Brain microvascular endothelial cell (primary cell): ENCODE data around the gene CIBAR2.

Source experiments
- DNase-seq: peaks from one replicate; pipeline ENCODE4 v3.0.0-alpha.2; 2020
- H3K27ac ChIP-seq: fragments of 250-450 bp; sonication (Bioruptor Pico); 2 replicates; pipeline ENCODE4 v1.5.1; 2020; ENCODE audit warnings: mild to moderate bottlenecking, moderate library complexity
- H3K27me3 ChIP-seq: fragments of 250-450 bp; sonication (Bioruptor Pico); replicated peaks from 2 replicates; pipeline ENCODE4 v1.5.1; 2020; ENCODE audit warnings: mild to moderate bottlenecking
- H3K36me3 ChIP-seq: fragments of 250-450 bp; sonication (Bioruptor Pico); replicated peaks from 2 replicates; pipeline ENCODE4 v1.5.1; 2020; ENCODE audit warnings: mild to moderate bottlenecking
- H3K4me3 ChIP-seq: 2 replicates; pipeline ENCODE4 v1.5.1; 2011; ENCODE audit warnings: low read depth, mild to moderate bottlenecking, control low read depth, low read length, moderate library complexity
- CTCF ChIP-seq: IDR thresholded peaks from 2 replicates; pipeline ENCODE4 v1.5.1; 2011; ENCODE audit warnings: low read depth, mild to moderate bottlenecking, moderate library complexity, low read length, control low read depth, inconsistent platforms; ENCODE audit errors: missing control alignments
- in situ Hi-C: cut with HindIII; loops from 2 replicates; pipeline ENCODE4 v1.10.0; 2017; ENCODE audit warnings: low sequenced_read_pairs, low pct_ligation_motif_present

CIBAR2 gene

DNA sequence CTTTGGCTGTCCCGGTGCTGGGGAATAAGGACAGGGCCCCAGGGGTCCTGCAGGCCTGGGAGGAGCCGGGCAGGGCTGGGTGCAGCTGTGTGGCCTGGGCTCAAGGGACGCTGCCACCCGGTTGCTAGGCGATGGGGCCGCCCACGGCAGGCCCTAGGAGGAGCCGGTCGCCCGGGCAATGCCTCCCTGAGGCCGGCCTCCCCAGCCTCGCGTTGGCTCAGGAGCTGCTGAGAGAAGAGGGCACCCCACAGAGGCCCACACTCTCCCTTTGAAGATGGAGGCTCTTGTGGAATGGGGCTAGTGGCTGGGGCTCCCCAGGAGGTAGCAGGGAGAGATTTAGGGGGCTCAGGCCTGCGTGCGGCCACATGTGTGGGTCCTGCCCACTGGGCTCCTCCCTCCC lies at the start of gene CIBAR2:
Gene CIBAR2 (minus strand): TSS at position 109 of the 400 bp plus-strand sequence. CDS start 120 bp downstream, outside the sequence.
- Histone ChIP-seq H3K36me3 (no peaks in the 10 kb centered on the region), H3K27me3 (no peaks in the 10 kb centered on the region), H3K27ac (no peak within 1 kb of the TSS), H3K4me3 (no peak within 1 kb of the TSS)
- TF ChIP-seq CTCF: no peak
- in situ Hi-C loops: no loop called here
- DNase-seq: no peak

DNA sequence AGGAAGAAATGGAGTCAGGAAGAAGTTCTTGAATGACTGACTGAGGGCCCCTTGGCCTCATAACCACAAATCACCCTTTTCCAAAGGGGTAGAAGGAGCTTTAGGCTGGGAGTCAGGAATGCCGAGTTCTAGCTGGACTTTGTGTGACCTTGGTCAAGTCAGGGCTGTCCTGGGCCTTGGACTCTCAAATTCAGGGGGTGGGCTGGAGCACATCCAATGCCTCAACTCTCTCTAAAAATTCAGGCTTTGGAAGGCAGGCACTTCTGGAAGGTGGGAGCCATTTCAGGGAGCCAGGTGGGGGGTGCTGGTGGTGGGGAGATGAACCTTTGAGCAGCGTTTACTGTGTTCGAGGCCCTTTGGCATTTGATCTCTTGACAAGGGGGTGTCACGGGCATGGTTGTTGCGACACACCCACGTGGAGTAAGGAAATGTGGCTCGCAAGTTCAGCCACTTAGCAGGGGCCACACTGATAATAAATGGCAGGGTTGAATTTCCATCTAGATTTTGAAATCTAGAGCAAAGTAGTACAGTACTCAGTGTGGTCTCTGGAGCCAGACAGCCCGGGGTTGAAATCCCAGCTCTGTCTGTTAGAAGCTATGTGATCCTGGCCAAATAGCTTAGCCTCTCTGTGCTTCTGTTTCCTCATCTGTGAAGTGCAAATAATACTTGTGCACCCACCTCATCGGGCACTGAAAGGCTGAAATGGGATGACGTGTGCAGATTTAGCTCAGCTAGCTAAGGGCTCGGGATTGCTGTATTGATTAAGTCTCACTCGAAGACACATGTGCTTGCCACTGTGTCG lies 47.1 kb upstream of the CIBAR2 start:
- H3K4me3 ChIP-seq: no peak overlapping the region
- in situ Hi-C loops: no loop called here
- H3K27ac ChIP-seq: no peak overlapping the region
- no peak for TF ChIP-seq CTCF
- no peaks in the 10 kb centered on the region for H3K27me3 ChIP-seq
- DNase-seq: no peak
- no peaks in the 10 kb centered on the region for H3K36me3 ChIP-seq

DNA sequence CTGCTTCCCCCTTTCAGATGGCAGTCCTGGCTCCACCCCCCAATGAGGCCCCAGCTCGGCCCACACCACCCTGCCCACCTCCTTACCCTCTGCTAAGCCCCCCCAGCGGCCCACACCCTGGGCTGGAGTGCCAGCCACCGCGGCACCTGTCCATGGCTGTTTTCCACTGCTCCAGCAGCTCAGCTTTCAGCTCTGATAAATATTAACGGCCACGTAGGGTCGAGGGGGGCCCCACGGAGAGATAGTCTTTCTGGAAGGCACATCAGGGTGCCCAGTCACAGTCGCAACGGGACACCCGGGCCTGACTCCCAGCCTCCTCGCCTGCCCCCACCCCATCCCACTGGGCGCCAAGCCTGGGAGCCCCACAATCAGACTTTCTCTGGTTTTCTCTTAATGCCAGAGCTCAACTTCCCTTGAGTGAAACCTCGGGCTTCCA lies 46.5 kb upstream of the CIBAR2 start:
- in situ Hi-C loops: no loop called here
- no peak for DNase-seq
- no peaks in the 10 kb centered on the region for H3K36me3 ChIP-seq
- no peak for TF ChIP-seq CTCF
- H3K27ac ChIP-seq: no peak overlapping the region
- H3K4me3 ChIP-seq: no peak overlapping the region
- H3K27me3 ChIP-seq: no peaks in the 10 kb centered on the region

GRCh38 chr16:85157813-85158742 lies 45.8 kb upstream of the CIBAR2 start:
- Histone ChIP-seq H3K27ac (no peak overlapping the region), H3K4me3 (no peak overlapping the region), H3K27me3 (no peaks in the 10 kb centered on the region), H3K36me3 (no peaks in the 10 kb centered on the region)
- TF ChIP-seq CTCF: no peak
- in situ Hi-C loops: no loop called here
- no peak for DNase-seq

GRCh38 chr16:85157372-85157771 lies 45.1 kb upstream of the CIBAR2 start:
- Histone ChIP-seq H3K36me3 (no peaks in the 10 kb centered on the region), H3K27ac (no peak overlapping the region), H3K4me3 (no peak overlapping the region), H3K27me3 (no peaks in the 10 kb centered on the region)
- TF ChIP-seq CTCF: no peak
- DNase-seq: no peak
- in situ Hi-C loops: no loop called here
